Suppressor macrophage (primary cell): Measurements from ENCODE around the gene ATP8B3.

Source experiments
- DNase-seq, 4 experiments: peaks; one replicate each; pipeline ENCODE4 v3.0.0-alpha.2; 2020 to 2022

Gene ATP8B3

GRCh38 chr19:1742989-1743696 lies 68.9 kb downstream of the ATP8B3 start:
- no peak for DNase-seq

- DNase-seq, result no peak
These were observed 72.0 kb downstream of the ATP8B3 start for GRCh38 chr19:1739960-1740629.

GRCh38 chr19:1736927-1737326 lies 75.1 kb downstream of the ATP8B3 start:
- no peak for DNase-seq

GRCh38 chr19:1736280-1736679 lies 75.8 kb downstream of the ATP8B3 start:
- DNase-seq, result no peak

- no peak for DNase-seq
These were observed 77.6 kb downstream of the ATP8B3 start for GRCh38 chr19:1734321-1734966.
